ENCODE results near the gene OR8D1.

Gene OR8D1

GRCh38 chr11:124313849-124314248, at the start of gene OR8D1:
TSS of gene OR8D1 (minus strand) at chr11:124313949. CDS start at chr11:124310766, 3,183 bp downstream.
- no peak for DNase-seq (ENCODE audit: low read depth)

- no peak for DNase-seq (ENCODE audit: low read depth)
Measured at GRCh38 chr11:124359566-124359965, 45.8 kb upstream of the OR8D1 start.

DNA sequence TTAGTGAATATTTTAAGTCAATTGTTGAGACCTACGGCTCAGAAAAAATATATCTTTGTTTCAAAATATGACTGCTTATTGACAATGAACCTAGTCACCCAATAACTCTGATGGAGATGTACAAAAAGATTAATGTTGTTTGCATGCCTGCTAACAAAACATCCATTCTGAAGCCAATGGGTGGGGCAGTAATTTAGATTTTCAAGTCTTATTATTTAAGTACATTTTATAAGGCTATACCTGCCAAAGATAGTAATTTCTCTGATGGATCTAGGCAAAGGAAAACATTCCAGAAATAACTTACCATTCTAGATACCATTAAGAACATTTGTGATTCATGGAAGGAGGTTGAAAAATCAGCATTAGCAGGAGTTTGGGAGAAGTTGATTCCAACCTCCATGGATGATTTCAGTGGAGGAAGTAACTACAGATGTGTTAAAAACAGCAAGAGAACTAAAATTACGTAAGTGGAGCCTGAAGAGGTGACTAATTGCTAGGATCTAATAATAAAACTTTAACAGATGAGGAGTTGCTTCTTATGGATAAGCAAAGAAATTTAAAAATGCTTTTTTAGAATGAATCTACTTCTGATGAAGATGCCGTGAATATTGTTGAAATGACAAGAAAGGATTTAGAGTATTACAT, 32.7 kb upstream of the OR8D1 start:
- no peak for DNase-seq (ENCODE audit: low read depth)

DNA sequence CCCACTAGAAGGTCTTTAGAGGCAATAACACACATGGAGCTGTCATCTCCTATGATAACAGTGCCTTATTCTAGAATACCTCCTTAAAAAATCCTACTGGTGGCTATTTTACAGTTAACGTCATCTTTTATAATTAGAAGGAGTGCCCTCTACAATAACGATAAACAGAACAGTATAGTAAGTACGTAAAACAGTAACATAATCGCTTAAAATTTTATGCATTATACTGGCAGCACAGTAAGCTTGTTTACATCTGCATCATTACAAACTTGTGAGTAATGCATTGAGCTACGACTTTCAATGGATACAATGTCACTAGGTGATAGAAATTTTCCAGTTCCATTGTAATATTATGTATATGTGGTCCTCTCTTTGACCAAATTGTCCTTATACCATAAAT, 30.6 kb upstream of the OR8D1 start:
- no peak for DNase-seq (ENCODE audit: low read depth)

GRCh38 chr11:124340142-124340447, 26.3 kb upstream of the OR8D1 start:
- no peak for DNase-seq (ENCODE audit: low read depth)

- no peak for DNase-seq (ENCODE audit: low read depth)
Measured at GRCh38 chr11:124339396-124340141, 25.8 kb upstream of the OR8D1 start.

- DNase-seq (ENCODE audit: low read depth), result no peak
Measured at GRCh38 chr11:124331873-124332272, 18.1 kb upstream of the OR8D1 start.

GRCh38 chr11:124329787-124330478, 16.2 kb upstream of the OR8D1 start:
- DNase-seq (ENCODE audit: low read depth), result no peak

DNA sequence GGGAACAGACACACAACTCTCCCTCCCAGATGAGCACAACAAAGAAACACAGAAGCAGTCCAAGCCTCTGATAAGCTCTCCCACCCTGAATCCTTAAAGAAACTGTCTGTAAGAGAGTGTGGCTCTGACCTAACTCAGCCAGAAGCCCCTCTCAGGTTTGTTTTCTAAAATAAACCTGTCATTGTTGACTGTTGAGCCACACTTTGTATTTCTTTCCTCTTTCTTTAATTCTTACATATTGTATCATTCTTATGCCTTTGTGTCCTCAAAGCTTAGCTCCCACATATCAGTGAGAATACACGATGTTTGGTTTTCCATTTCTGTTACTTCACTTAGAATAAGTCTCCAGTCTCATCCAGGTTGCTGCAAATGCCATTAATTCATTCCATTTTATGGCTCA, 14.0 kb upstream of the OR8D1 start:
- no peak for DNase-seq (ENCODE audit: low read depth)

- DNase-seq (ENCODE audit: low read depth), result no peak
Measured at GRCh38 chr11:124322356-124322755, 8.6 kb upstream of the OR8D1 start.

DNA sequence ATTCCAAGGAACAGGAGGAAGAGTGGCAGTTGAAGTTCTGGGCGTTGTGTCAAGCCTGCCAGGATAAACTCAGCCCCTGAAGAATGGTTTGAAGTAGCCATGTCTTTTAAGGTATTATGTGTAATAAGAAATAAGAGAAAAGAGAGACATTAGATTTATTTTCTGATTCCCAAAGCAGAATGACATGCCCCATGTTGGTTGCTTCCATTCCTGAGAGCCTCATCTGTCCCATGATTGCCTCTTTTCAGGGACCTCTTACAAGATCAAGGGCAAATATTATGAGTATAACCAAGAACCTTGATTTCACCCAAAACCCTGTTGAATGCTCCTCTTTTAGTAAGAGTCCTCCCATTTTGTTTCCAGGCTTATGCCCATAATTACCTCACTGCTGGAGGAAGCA, 6.3 kb upstream of the OR8D1 start, which contains the start of gene OR8D2:
OR8D2 (minus strand) TSS at position 101 of the 400 bp plus-strand sequence; CDS start at position 101, 0 bp downstream.
- DNase-seq (ENCODE audit: low read depth), result no peak

DNA sequence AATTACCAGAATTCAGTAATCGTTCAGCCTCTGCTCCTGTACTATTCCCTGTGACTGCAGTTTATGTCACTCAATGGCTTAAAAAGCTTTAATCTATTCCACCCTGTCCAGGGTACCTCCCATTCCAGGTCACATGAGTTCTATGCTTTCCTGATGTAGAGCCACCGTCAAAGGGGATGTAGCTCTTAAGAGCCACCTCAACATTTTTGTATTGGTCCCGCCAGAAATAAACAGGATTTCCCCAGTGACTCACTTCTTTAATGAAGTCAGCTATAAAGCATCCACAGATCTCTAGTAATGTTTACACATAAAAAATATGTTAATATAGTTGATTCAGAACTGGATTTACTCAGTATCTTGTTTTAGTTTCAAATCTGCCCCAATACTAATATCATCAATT, 1.3 kb upstream of the OR8D1 start:
- DNase-seq (ENCODE audit: low read depth), result no peak

DNA sequence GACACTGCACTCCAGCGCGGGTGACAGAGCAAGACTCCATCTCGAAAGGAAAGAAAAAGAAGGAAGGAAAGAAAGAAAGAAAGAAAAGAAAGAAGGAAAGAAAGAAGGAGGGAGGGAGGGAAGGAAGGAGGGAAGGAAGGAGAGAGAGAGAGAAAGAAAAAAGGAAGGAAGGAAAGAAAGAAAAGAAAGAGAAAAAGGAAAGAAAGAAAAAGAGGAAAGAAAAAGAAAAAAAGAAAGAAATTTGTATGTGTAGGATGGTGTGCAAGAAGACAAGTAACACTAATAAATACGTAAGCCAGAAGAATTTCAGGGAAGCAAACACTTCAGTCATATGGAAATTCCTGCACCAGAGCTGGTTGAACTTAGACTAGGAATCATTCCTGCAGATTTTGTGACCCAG, 618 bp downstream of the OR8D1 start:
- no peak for DNase-seq (ENCODE audit: low read depth)

GRCh38 chr11:124311670-124312069, 2.1 kb downstream of the OR8D1 start:
- no peak for DNase-seq (ENCODE audit: low read depth)

DNA sequence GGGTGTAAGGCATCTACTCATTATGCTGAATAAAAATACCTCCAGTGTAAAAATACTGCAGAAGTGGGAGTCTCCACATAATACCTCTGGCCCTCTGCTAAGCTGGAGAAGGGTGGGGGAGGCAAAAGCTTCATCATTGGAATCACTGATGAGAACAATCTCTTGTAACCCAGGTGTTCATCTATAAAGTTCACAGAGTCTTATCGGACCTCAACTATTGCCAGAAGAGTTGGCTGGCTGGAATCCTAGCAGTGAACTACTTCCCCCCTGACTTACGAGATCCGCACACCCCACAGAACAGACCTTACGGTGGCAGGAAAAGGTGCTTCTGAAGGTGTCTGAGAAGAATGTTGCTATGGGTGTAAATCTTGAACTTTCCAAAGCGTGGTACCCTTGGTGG, 2.5 kb downstream of the OR8D1 start:
- DNase-seq (ENCODE audit: low read depth), result no peak

GRCh38 chr11:124310721-124311120, 3.0 kb downstream of the OR8D1 start:
- DNase-seq (ENCODE audit: low read depth), result no peak

DNA sequence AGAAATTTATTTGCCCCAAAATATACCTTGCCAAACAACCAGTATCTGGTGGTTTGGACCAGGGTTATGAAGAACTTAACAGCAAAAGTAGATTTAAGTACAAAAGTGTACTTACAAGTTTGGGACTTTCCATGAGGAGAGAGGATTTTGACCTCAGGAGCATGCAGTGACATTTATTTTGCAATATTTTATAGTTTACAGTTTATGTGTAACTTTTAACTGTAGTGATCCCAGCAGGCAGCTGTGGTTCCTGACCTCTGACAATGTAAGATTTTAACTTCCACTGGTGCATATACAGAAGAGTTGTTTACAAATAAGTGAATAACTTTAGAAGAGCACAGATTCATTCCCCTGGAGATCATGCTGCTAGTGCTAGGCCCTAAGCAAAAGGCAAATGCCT, 6.7 kb downstream of the OR8D1 start:
- no peak for DNase-seq (ENCODE audit: low read depth)

GRCh38 chr11:124302347-124303125, 11.2 kb downstream of the OR8D1 start:
- DNase-seq (ENCODE audit: low read depth), result no peak

DNA sequence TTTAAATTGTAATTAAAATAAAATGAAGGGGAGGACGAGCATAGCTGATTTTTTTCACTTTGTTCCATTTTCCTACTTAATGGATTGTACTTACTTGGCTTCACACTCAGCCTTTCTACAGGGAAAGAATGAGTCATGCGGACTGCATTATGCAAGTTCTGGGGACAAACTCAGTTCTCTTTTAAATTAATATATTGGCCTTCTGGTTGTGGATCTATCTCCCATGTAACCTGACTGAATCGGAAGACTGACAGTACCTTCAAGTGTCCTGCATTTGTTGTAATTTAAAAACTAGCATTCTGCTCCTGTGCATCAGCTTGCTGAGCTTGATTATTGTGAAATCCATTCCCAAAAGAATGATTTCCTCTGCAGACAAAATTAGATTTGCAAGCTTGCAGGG, 12.2 kb downstream of the OR8D1 start:
- DNase-seq (ENCODE audit: low read depth), result no peak

- no peak for DNase-seq (ENCODE audit: low read depth)
Measured at GRCh38 chr11:124297921-124298320, 15.8 kb downstream of the OR8D1 start.

GRCh38 chr11:124296016-124296415, 17.7 kb downstream of the OR8D1 start:
- DNase-seq (ENCODE audit: low read depth), result no peak

GRCh38 chr11:124294687-124295086, 19.1 kb downstream of the OR8D1 start:
- DNase-seq (ENCODE audit: low read depth), result no peak
